Trophoblast cell (in vitro differentiated cells and primary cell): ENCODE measurements around the gene TP53.

Experiments
- DNase-seq, 2 donors: peaks; one replicate each; pipeline ENCODE4 v3.0.0-alpha.2; 2016
- H2AFZ ChIP-seq: 2 replicates; pipeline ENCODE4 v1.6.1; 2013; ENCODE audit warnings: low read length, moderate library complexity, mild to moderate bottlenecking; ENCODE audit not compliant: insufficient read depth, poor library complexity
- H2AK5ac ChIP-seq: 2 replicates; pipeline ENCODE4 v1.6.1; 2013; ENCODE audit warnings: mild to moderate bottlenecking, low read length
- H2BK120ac ChIP-seq: 2 replicates; pipeline ENCODE4 v1.6.1; 2013; ENCODE audit warnings: low read length, mild to moderate bottlenecking, moderate library complexity; ENCODE audit not compliant: insufficient read depth, poor library complexity
- H2BK12ac ChIP-seq: 2 replicates; pipeline ENCODE4 v1.6.1; 2013; ENCODE audit warnings: mild to moderate bottlenecking, low read length, moderate library complexity
- H2BK5ac ChIP-seq: 2 replicates; pipeline ENCODE4 v1.6.1; 2013; ENCODE audit warnings: low read length, low read depth, moderate library complexity, mild to moderate bottlenecking; ENCODE audit not compliant: poor library complexity
- H3K14ac ChIP-seq: 2 replicates; pipeline ENCODE4 v1.6.1; 2013; ENCODE audit warnings: mild to moderate bottlenecking, low read length
- H3K18ac ChIP-seq: 2 replicates; pipeline ENCODE4 v1.6.1; 2013; ENCODE audit warnings: mild to moderate bottlenecking, low read length
- H3K23ac ChIP-seq: 2 replicates; pipeline ENCODE4 v1.6.1; 2013; ENCODE audit warnings: low read length
- H3K27ac ChIP-seq: 2 replicates; pipeline ENCODE4 v1.5.1; 2013; ENCODE audit warnings: low read depth, mild to moderate bottlenecking, inconsistent platforms, low read length, moderate library complexity
- H3K27me3 ChIP-seq: 2 replicates; pipeline ENCODE4 v1.6.1; 2013; ENCODE audit warnings: inconsistent platforms, mild to moderate bottlenecking, low read length, moderate library complexity; ENCODE audit not compliant: insufficient read depth
- H3K36me3 ChIP-seq, 2 experiments: 1 replicate in 1 of 2; 2 replicates in 1 of 2; pipeline ENCODE4 v1.6.1; 2013; ENCODE audit warnings: low read length in 2 of 2, mild to moderate bottlenecking in 2 of 2, moderate library complexity in 1 of 2; ENCODE audit not compliant: insufficient read depth in 2 of 2, control insufficient read depth in 1 of 2
- H3K4ac ChIP-seq: 2 replicates; pipeline ENCODE4 v1.6.1; 2013; ENCODE audit warnings: low read depth, mild to moderate bottlenecking, low read length, moderate library complexity
- H3K4me1 ChIP-seq, 2 experiments: 1 replicate in 1 of 2; 2 replicates in 1 of 2; pipeline ENCODE4 v1.6.1; 2013; ENCODE audit warnings: low read length in 2 of 2, mild to moderate bottlenecking in 2 of 2, moderate library complexity in 1 of 2; ENCODE audit not compliant: insufficient read depth in 2 of 2, control insufficient read depth in 1 of 2
- H3K4me2 ChIP-seq: 2 replicates; pipeline ENCODE4 v1.6.1; 2013; ENCODE audit warnings: inconsistent platforms, mild to moderate bottlenecking, low read length, moderate library complexity
- H3K4me3 ChIP-seq: 2 replicates; pipeline ENCODE4 v1.5.1; 2013; ENCODE audit warnings: mild to moderate bottlenecking, low read depth, low read length, inconsistent platforms
- H3K79me1 ChIP-seq: one replicate; pipeline ENCODE4 v1.6.1; 2013; ENCODE audit warnings: low read length
- H3K79me2 ChIP-seq: 2 replicates; pipeline ENCODE4 v1.6.1; 2013; ENCODE audit warnings: low read length, mild to moderate bottlenecking; ENCODE audit not compliant: control insufficient read depth, insufficient read depth, poor library complexity
- H3K9ac ChIP-seq: 2 replicates; pipeline ENCODE4 v1.6.1; 2013; ENCODE audit warnings: mild to moderate bottlenecking, low read length
- H3K9me3 ChIP-seq: 2 replicates; pipeline ENCODE4 v1.6.1; 2013; ENCODE audit warnings: low read depth, mild to moderate bottlenecking, control low read depth, inconsistent platforms, low read length; ENCODE audit not compliant: insufficient read depth
- H4K12ac ChIP-seq: 2 replicates; pipeline ENCODE4 v1.6.1; 2013; ENCODE audit warnings: low read depth, mild to moderate bottlenecking, low read length, moderate library complexity
- H4K8ac ChIP-seq: 2 replicates; pipeline ENCODE4 v1.6.1; 2013; ENCODE audit warnings: low read depth, mild to moderate bottlenecking, low read length, moderate library complexity
- H4K91ac ChIP-seq: one replicate; pipeline ENCODE4 v1.6.1; 2013; ENCODE audit warnings: low read depth, mild to moderate bottlenecking, low read length, moderate library complexity
- whole genome bisulfite sequencing: extraction: QIAGEN DNeasy Blood & Tissue Kit; methylation state at CpG from one replicate; pipeline ENCODE4 v1.1.7; 2013; ENCODE audit warnings: missing lambda C conversion rate; ENCODE audit not compliant: insufficient read length, insufficient coverage; ENCODE audit errors: extremely low coverage; 5-methylcytosine and 5-hydroxymethylcytosine counted together

TP53 gene

GRCh38 chr17:7701681-7702080 is 14.4 kb upstream of the TP53 start:
- no CpG with 5 or more reads among the region's 14 CpGs for WGBS
- Histone ChIP-seq H4K12ac (no peak overlapping the region), H2AK5ac (no peak overlapping the region), H3K4ac (no peak overlapping the region), H3K9ac (no peak overlapping the region), H3K79me1 (no peaks in the 10 kb centered on the region), H3K4me1 (peaks cover 28 to 29% of the 10 kb centered on the region in 2 experiments), H3K14ac (no peak overlapping the region), H2BK120ac (no peak overlapping the region), H3K18ac (no peak overlapping the region), H3K4me3 (no peak overlapping the region), H2AFZ (no peak overlapping the region), H3K79me2 (no peaks in the 10 kb centered on the region), H3K4me2 (no peak overlapping the region), H3K27ac (no peak overlapping the region), H3K27me3 (peaks cover 4% of the 10 kb centered on the region), H3K23ac (no peak overlapping the region), H3K9me3 (no peaks in the 10 kb centered on the region), H3K36me3 (peaks cover 17 to 20% of the 10 kb centered on the region in 2 experiments), H4K8ac (no peak overlapping the region), H2BK5ac (no peak overlapping the region), H2BK12ac (no peak overlapping the region), H4K91ac (no peak overlapping the region)
- no peak for DNase-seq

GRCh38 chr17:7700510-7700909 is 13.2 kb upstream of the TP53 start:
- H3K14ac ChIP-seq: no peak overlapping the region
- H3K79me1 ChIP-seq: no peaks in the 10 kb centered on the region
- no peak overlapping the region for H3K18ac ChIP-seq
- DNase-seq: no peak
- no peak overlapping the region for H3K4me2 ChIP-seq
- no peak overlapping the region for H4K12ac ChIP-seq
- H3K4me3 ChIP-seq: no peak overlapping the region
- no peaks in the 10 kb centered on the region for H3K79me2 ChIP-seq
- H3K23ac ChIP-seq: no peak overlapping the region
- H3K9me3 ChIP-seq: no peaks in the 10 kb centered on the region
- no peak overlapping the region for H3K27ac ChIP-seq
- peaks cover 22% of the 10 kb centered on the region in 2 experiments for H3K36me3 ChIP-seq
- no CpG with 5 or more reads among the region's 7 CpGs for WGBS
- peaks cover 21% of the 10 kb centered on the region in 2 experiments for H3K4me1 ChIP-seq
- H2BK12ac ChIP-seq: no peak overlapping the region
- H2BK120ac ChIP-seq: no peak overlapping the region
- H2BK5ac ChIP-seq: no peak overlapping the region
- no peak overlapping the region for H2AFZ ChIP-seq
- H4K91ac ChIP-seq: no peak overlapping the region
- no peak overlapping the region for H3K4ac ChIP-seq
- peaks cover 2% of the 10 kb centered on the region for H3K27me3 ChIP-seq
- H4K8ac ChIP-seq: no peak overlapping the region
- no peak overlapping the region for H3K9ac ChIP-seq
- H2AK5ac ChIP-seq: no peak overlapping the region

GRCh38 chr17:7697828-7698588 is 10.7 kb upstream of the TP53 start:
- Histone ChIP-seq H2AK5ac (no peak overlapping the region), H3K4me3 (no peak overlapping the region), H3K14ac (no peak overlapping the region), H3K27ac (no peak overlapping the region), H3K9me3 (no peaks in the 10 kb centered on the region), H3K9ac (no peak overlapping the region), H4K91ac (no peak overlapping the region), H3K4ac (no peak overlapping the region), H2BK5ac (no peak overlapping the region), H2BK120ac (no peak overlapping the region), H2AFZ (no peak overlapping the region), H3K36me3 (peaks cover 21 to 26% of the 10 kb centered on the region in 2 experiments), H2BK12ac (no peak overlapping the region), H3K4me1 (peaks cover under 1 to 2% of the 10 kb centered on the region in 2 experiments), H3K18ac (no peak overlapping the region), H4K12ac (no peak overlapping the region), H3K79me2 (no peaks in the 10 kb centered on the region), H3K79me1 (no peaks in the 10 kb centered on the region), H3K4me2 (no peak overlapping the region), H3K27me3 (no peaks in the 10 kb centered on the region), H4K8ac (no peak overlapping the region), H3K23ac (no peak overlapping the region)
- no CpG with 5 or more reads among the region's 4 CpGs for WGBS
- DNase-seq: no peak

- no peak overlapping the region for H3K27ac ChIP-seq
- no CpG with 5 or more reads among the region's 10 CpGs for WGBS
- H3K79me1 ChIP-seq: no peaks in the 10 kb centered on the region
- H3K9ac ChIP-seq: no peak overlapping the region
- no peak for DNase-seq
- H2BK5ac ChIP-seq: no peak overlapping the region
- H3K18ac ChIP-seq: no peak overlapping the region
- no peaks in the 10 kb centered on the region for H3K9me3 ChIP-seq
- H4K12ac ChIP-seq: no peak overlapping the region
- peaks cover 6 to 14% of the 10 kb centered on the region in 2 experiments for H3K36me3 ChIP-seq
- H3K4ac ChIP-seq: no peak overlapping the region
- H2BK120ac ChIP-seq: no peak overlapping the region
- no peaks in the 10 kb centered on the region for H3K27me3 ChIP-seq
- no peak overlapping the region for H3K4me2 ChIP-seq
- no peak overlapping the region for H3K14ac ChIP-seq
- H3K4me1 ChIP-seq: no peaks in the 10 kb centered on the region
- H4K8ac ChIP-seq: no peak overlapping the region
- no peak overlapping the region for H4K91ac ChIP-seq
- no peak overlapping the region for H3K4me3 ChIP-seq
- no peak overlapping the region for H2AK5ac ChIP-seq
- H3K79me2 ChIP-seq: no peaks in the 10 kb centered on the region
- H2AFZ ChIP-seq: no peak overlapping the region
- no peak overlapping the region for H3K23ac ChIP-seq
- H2BK12ac ChIP-seq: no peak overlapping the region
Measured at GRCh38 chr17:7695586-7695985, 8.3 kb upstream of the TP53 start.
